ENCODE data around the gene RAP1GDS1. TPM values are rescaled to one million over a fixed set of nuclear protein-coding genes. Genes with fewer than 3 reads are reported as not detected.
"Not testable (repeated sequence)": the region's sequence is repeated elsewhere in the genome, so short reads cannot be mapped to it uniquely, and the experiment has no call there.

Gene RAP1GDS1
- total RNA-seq, 1 donor from 2014 or later: 31.6 TPM

DNA sequence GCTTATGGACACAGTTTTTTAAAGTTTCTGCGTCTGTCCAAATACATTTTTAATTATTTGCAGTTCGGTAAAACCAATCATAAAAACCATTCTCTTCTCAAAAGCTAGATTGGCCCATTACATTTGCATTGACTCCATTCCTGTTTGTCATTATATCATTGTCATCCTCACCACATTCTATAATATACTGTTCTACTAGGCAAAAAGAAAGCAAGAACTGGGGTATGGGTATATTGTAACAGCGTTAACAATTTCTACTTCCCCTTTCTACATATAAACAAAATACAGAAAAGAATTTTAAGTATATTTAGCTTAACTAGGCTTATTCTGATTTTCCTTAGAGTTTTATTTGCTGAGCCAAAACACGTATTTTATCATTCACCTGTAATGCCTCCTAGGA is 91.8 kb downstream of the RAP1GDS1 start:
- TF ChIP-seq, protein P1, sequence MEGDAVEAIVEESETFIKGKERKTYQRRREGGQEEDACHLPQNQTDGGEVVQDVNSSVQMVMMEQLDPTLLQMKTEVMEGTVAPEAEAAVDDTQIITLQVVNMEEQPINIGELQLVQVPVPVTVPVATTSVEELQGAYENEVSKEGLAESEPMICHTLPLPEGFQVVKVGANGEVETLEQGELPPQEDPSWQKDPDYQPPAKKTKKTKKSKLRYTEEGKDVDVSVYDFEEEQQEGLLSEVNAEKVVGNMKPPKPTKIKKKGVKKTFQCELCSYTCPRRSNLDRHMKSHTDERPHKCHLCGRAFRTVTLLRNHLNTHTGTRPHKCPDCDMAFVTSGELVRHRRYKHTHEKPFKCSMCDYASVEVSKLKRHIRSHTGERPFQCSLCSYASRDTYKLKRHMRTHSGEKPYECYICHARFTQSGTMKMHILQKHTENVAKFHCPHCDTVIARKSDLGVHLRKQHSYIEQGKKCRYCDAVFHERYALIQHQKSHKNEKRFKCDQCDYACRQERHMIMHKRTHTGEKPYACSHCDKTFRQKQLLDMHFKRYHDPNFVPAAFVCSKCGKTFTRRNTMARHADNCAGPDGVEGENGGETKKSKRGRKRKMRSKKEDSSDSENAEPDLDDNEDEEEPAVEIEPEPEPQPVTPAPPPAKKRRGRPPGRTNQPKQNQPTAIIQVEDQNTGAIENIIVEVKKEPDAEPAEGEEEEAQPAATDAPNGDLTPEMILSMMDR (conservative IDR thresholded peaks at IDR 0.05): no peak
- Mint-ChIP-seq H3K36me3 (peaks cover 7% of the 10 kb centered on the region), H3K4me3 (no peak overlapping the region), H3K9me3 (no peaks in the 10 kb centered on the region), H3K4me1 (ENCODE audit: unreplicated experiment) (no peaks in the 10 kb centered on the region), H3K27me3 (no peaks in the 10 kb centered on the region), H3K27ac (no peak overlapping the region)
- DNase-seq (ENCODE audit: extremely low spot score, unreplicated experiment): no peak

DNA sequence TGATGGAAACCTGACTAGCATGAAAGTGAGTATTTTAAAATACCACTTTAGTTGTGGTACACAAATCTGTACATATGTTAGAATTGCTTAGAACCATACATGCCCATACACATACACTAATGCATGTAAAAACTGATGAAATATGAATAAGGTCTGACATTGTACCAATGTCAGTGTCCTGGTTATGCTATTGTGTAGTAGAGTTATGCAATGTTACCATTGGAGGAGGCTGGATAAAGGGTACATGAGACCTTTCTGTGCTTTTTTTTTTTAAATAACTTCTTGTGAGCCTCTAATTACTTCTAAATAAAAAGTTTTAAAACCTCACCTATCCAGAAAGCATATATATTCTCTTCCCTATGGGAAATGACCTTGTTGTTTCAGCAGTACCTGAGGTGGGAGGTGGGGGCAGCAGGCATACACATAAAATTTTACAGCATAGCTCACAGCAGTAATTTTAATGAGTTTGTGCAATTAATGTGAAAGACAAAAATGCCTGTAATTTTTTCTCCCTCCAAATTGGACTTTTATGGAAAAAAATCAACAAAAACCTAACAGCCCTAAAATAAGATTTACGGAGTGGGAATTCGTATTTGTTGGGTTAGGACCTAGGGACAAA is 97.6 kb downstream of the RAP1GDS1 start:
- Mint-ChIP-seq H3K36me3 (peaks cover 3% of the 10 kb centered on the region), H3K4me1 (ENCODE audit: unreplicated experiment) (no peaks in the 10 kb centered on the region), H3K27me3 (no peaks in the 10 kb centered on the region), H3K4me3 (no peak overlapping the region), H3K9me3 (no peaks in the 10 kb centered on the region), H3K27ac (no peak overlapping the region)
- DNase-seq (ENCODE audit: extremely low spot score, unreplicated experiment): no peak
- TF ChIP-seq, protein P1 (conservative IDR thresholded peaks at IDR 0.05): no peak

DNA sequence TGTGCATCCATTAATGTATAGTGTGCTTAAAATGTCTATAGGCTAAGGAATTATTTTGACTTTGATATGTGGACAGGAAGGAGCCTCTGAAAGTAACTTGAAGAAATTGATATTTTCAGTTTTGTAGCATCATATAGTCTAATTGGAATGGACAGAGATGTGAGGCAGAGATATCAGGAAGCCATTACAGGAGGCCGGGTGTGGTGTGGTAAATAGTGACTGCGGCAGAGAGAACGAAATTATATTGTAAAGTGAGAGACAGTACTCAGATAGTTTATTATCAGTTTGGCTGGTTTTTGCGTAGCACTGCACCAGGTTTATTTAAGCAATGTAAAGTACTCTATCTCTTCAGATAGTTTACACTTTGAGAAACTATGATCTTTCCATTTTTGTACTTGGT is 98.5 kb downstream of the RAP1GDS1 start:
- no peak overlapping the region for H3K27ac Mint-ChIP-seq
- no peak for DNase-seq (ENCODE audit: extremely low spot score, unreplicated experiment)

DNA sequence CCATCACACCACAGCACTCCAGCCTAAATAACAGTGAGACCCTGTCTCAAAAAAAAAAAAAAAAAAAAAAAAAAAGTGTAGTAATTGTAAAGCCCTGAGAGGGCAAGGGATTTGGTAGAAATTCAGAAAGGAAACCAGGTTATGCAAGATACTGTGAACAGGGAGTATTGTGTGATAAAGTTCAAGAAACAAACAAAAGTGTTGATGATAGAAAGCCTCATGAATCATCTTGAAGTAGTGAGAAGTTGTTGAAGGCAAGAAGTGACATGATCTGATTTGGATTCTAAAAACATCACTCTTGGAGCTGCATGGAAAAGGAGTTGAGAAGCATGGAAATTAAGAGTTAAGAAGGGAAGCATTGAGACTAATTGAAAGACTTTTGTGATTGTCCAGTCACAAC is 102.2 kb downstream of the RAP1GDS1 start:
- no peaks in the 10 kb centered on the region for H3K4me1 Mint-ChIP-seq (ENCODE audit: unreplicated experiment)
- TF ChIP-seq, protein P1 (conservative IDR thresholded peaks at IDR 0.05): no peak
- H3K36me3 Mint-ChIP-seq: peaks cover 21% of the 10 kb centered on the region
- no peaks in the 10 kb centered on the region for H3K9me3 Mint-ChIP-seq
- H3K27ac Mint-ChIP-seq: no peak overlapping the region
- H3K4me3 Mint-ChIP-seq: no peak overlapping the region
- DNase-seq (ENCODE audit: extremely low spot score, unreplicated experiment): no peak
- H3K27me3 Mint-ChIP-seq: no peaks in the 10 kb centered on the region

More for the DNA sequence above, 98.5 kb downstream of the RAP1GDS1 start:
- H3K9me3 Mint-ChIP-seq: no peaks in the 10 kb centered on the region
- peaks cover 3% of the 10 kb centered on the region for H3K36me3 Mint-ChIP-seq
- no peaks in the 10 kb centered on the region for H3K4me1 Mint-ChIP-seq (ENCODE audit: unreplicated experiment)
- H3K27me3 Mint-ChIP-seq: no peaks in the 10 kb centered on the region
- TF ChIP-seq, protein P1 (conservative IDR thresholded peaks at IDR 0.05): no peak
- no peak overlapping the region for H3K4me3 Mint-ChIP-seq

DNA sequence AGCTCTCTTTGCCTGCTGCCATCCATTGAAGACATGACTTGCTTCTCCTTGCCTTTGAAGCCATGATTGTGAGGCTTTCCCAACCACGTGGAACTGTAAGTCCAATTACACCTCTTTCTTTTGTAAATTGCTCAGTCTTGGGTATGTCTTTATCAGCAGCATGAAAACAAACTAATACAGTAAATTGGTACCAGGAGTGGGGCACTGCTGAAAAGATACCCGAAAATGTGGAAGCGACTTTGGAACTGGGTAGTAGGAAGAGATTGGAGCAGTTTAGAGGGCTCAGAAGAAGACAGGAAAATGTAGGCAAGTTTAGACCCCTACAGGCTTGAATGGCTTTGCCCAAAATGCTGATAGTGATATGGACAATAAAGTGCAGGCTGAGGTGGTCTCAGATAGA is 105.1 kb downstream of the RAP1GDS1 start:
- H3K36me3 Mint-ChIP-seq: peaks cover 25% of the 10 kb centered on the region
- not testable (repeated sequence) for H3K27me3 Mint-ChIP-seq; DNase-seq (ENCODE audit: extremely low spot score, unreplicated experiment); H3K4me1 Mint-ChIP-seq (ENCODE audit: unreplicated experiment); H3K4me3 Mint-ChIP-seq; H3K27ac Mint-ChIP-seq; H3K9me3 Mint-ChIP-seq

DNA sequence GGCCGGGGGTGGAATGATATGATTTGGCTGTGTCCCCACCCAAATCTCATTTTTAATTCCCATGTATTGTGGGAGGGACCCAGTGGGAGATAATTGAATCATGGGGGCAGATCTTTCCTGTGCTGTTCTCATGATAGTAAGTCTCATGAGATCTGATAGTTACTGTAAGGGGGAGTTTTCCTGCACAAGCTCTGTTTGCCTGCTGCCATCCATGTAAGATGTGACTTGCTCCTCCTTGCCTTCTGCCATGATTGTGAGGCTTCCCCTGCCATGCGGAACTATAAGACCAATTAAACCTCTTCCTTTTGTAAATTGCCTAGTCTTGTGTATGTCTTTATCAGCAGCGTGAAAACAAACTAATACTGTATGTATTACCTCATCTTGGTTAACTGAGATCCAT is 106.8 kb downstream of the RAP1GDS1 start:
- not testable (repeated sequence) for H3K4me1 Mint-ChIP-seq (ENCODE audit: unreplicated experiment); DNase-seq (ENCODE audit: extremely low spot score, unreplicated experiment); H3K9me3 Mint-ChIP-seq; H3K27me3 Mint-ChIP-seq; H3K4me3 Mint-ChIP-seq; H3K27ac Mint-ChIP-seq
- H3K36me3 Mint-ChIP-seq: peaks cover 29% of the 10 kb centered on the region

DNA sequence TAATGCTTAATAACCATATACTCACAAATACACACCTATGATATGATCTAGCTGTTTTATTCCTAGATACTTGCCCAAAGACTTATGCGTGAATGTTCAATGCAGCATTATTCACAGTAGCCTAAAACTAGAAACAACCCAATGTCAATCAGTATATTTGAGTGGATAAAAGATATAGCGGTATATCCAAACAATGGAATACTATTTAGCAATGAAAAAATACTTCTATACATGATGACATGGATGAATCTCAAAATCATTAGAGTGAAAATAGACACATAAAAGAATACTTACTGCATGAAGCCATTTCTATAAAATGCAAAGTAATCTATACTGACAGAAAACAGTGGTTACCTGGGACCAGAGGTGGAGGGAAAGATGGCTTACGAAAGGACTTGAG is 108.1 kb downstream of the RAP1GDS1 start:
- Mint-ChIP-seq H3K9me3 (no peaks in the 10 kb centered on the region), H3K4me1 (ENCODE audit: unreplicated experiment) (no peaks in the 10 kb centered on the region), H3K27me3 (no peaks in the 10 kb centered on the region), H3K27ac (no peak overlapping the region), H3K36me3 (peaks cover 30% of the 10 kb centered on the region), H3K4me3 (no peak overlapping the region)
- no peak for DNase-seq (ENCODE audit: extremely low spot score, unreplicated experiment)
- TF ChIP-seq, protein P1 (conservative IDR thresholded peaks at IDR 0.05): no peak

Data from type B pancreatic cell (in vitro differentiated cells).